HG03469 (cell line): Measurements from ENCODE around the gene CACNA1I.
"Not testable (repeated sequence)": the region's sequence is repeated elsewhere in the genome, so short reads cannot be mapped to it uniquely, and the experiment has no call there.

Experiments used
- ATAC-seq: cut with Tn5 transposase; IDR thresholded peaks from one replicate; pipeline ENCODE4 v1.9.1; 2021; ENCODE audit warnings: mild to moderate bottlenecking, moderate library complexity, moderate number of reproducible peaks; ENCODE audit not compliant: unreplicated experiment

Gene CACNA1I

GRCh38 chr22:39731881-39732555 lies 161.5 kb downstream of the CACNA1I start:
- no peak for ATAC-seq

- ATAC-seq: no peak
Observed at GRCh38 chr22:39732625-39733024, 162.1 kb downstream of the CACNA1I start.

- ATAC-seq: no peak
Observed at GRCh38 chr22:39733191-39733590, 162.6 kb downstream of the CACNA1I start.

GRCh38 chr22:39734046-39734445 lies 163.5 kb downstream of the CACNA1I start:
- ATAC-seq: not testable (repeated sequence)

GRCh38 chr22:39734866-39735265 lies 164.3 kb downstream of the CACNA1I start:
- no peak for ATAC-seq

- no peak for ATAC-seq
Observed at GRCh38 chr22:39735776-39736175, 165.2 kb downstream of the CACNA1I start.

- no peak for ATAC-seq
Observed at GRCh38 chr22:39738746-39739145, 168.2 kb downstream of the CACNA1I start.
